GM18499 (cell line): ENCODE data around the gene TMEM221.

Source experiments
- ATAC-seq: cut with Tn5 transposase; IDR thresholded peaks from one replicate; pipeline ENCODE4 v1.9.1; 2021; ENCODE audit warnings: moderate number of reproducible peaks; ENCODE audit not compliant: insufficient read depth, unreplicated experiment

TMEM221 gene

DNA sequence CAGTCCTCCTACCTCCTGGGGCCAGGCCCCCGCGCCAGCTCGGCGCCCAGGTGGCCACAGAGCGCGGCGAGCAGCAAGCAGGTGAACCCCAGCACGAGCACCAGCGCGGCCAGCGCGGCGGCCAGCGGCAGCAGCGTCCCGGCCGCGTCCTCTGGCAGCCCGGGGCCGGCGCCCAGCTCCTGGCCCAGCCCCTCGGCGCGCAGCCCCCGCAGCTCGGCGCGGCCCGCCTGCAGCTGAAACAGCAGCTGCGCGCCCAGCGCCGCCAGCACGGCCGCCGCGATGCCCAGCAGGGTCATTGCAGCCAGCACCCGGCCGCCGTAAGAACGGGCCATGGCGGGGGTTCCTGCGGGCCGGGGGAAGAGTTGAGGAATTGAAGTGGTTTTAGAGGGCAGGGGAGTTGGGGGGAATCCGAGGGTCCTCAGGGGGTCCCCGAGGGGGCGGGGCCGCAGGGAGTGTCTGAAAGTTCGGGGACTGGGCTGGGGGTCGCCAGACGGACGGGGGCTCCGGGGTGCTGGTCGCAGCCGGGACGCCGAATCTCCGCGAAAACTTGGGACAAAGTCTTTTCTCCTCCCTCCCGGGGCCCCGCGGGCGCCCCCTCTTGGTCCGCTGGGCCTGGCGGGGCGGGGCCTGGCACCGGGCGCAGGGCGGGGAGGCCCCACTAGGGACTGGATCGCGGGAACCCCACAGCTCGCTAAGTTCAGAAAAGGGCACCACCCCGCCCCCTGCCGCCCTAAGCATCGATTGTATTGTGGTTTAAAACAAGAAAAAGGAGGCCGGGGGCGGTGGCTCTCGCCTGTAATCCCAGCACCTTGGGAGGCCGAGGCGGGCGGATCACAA lies at the start of gene TMEM221:
TMEM221 (minus strand) TSS at position 538 of the 837 bp plus-strand sequence; CDS start at position 332, 206 bp downstream.
- no peak for ATAC-seq

DNA sequence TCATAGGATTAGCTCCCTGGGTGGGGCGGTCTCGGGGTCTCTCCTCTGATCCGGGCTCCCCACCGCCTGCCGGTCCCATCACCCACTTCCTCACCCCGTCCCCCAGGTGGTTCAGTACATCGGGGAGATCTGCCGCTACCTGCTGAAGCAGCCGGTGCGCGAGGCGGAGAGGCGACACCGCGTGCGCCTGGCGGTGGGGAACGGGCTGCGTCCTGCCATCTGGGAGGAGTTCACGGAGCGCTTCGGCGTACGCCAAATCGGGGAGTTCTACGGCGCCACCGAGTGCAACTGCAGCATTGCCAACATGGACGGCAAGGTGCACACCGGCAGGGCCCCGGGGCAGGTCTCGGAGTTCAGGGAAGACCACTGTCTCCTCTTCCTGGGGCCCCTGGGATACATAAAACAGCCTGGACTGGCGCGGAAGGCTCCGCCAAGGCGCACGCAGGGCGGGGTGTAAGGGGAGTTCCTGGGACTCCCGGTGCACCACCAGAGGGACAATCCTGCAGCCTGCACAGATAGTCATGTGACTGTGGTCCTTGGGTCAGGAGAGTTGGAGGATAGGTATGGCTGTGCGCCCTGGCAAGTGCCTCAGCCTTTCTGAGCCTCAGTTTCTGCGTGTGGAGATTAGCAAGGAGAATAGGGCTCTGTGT lies 48.8 kb upstream of the TMEM221 start:
- no peak for ATAC-seq

DNA sequence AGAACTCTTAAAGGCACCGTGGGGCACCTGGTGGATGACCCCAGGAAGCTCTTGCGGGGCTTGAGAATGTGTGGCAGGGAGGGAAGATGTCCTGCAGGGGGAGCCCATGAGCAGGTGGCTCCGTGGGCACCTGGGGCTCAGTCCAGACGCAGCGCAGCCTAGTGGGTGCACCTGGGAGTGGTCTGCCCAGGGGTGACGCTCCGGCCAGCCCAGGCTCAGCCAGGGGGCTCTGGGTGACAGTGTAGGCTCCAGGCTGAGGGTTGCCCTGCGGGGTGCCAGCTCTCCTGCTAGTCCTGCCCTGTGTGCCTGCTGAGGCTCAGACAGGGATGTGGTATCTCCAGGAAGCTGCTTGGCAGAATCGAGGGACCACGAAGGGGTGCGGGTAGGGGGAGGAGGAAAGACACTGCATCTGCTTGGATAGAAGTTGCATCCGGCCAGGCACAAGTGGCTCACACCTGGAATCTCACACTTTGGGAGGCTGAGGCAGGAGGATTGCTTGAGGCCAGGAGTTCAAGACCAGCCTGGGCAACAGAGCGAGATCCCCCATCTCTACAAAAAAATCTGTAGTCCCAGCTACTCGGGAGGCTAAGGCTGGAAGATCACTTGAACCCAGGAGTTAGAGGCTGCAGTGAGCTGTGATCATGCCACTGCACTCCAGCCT lies 48.0 kb upstream of the TMEM221 start:
- ATAC-seq = no peak

DNA sequence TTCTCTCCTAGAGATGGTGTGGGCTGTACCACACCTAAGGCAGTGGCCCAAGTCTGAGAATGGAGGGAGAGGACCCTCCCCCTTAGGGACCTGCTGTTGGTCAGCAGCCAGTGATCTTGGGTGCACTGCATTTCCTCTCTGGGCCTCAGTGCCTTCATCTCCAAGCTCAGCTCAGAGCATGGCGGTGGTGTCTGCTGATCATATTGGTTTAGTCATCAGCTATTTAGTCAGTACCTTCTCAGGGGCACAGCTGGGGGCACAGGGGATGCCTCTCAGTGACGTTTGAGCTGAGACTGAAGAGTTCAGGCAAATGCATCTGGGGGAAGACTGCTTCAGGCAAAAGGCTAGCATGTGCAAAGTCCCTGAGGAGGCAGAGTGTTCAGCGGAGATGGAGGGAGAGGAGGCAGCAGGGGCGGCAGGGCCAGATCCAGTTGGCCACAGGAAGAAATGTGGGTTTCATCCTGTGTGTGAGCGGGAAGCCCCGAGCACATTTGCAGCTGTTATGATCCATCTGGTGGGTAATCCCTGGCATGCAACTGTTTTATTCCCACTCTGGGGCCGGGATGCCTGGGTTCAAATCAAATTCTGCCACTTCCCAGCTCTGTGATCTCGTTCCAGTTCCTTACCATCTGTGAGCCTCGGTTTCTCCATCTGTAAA lies 47.3 kb upstream of the TMEM221 start:
- ATAC-seq = no peak

DNA sequence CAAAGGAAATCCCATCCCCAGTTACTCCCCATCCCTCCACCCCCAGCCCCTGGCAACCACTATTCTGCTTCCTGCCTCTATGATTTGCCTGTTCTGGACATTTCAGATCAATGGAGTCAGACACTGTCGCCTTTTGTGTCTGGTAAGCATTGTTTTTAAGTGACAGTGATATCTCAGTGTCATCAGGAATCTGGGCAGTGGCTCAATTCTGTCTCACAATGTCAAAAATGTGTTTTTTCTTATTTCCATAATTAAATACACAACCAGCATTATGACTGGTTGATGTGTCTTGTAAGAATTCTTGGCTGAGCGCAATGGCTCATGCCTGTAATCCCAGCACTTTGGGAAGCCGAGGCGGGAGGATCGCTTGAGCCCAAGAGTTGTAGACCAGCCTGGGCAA lies 42.8 kb upstream of the TMEM221 start:
- ATAC-seq = no peak

DNA sequence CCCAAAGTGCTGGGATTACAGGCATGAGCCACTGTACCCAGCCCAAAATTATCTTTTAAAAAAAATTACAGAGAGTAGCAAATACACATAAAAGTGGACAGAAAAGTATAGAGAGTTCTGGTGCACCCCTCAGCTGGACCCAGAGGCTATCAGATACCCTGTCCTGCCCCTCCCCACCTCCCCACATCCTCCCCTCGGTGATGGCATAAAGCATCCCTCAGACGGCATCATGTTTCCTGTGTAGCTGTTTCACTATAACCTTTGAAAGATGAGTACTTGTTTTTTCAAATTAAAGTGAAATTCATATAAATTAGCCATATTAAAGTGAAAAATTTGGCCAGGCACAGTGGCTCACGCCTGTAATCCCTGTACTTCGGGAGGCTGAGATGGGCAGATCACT lies 41.9 kb upstream of the TMEM221 start:
- no peak for ATAC-seq

DNA sequence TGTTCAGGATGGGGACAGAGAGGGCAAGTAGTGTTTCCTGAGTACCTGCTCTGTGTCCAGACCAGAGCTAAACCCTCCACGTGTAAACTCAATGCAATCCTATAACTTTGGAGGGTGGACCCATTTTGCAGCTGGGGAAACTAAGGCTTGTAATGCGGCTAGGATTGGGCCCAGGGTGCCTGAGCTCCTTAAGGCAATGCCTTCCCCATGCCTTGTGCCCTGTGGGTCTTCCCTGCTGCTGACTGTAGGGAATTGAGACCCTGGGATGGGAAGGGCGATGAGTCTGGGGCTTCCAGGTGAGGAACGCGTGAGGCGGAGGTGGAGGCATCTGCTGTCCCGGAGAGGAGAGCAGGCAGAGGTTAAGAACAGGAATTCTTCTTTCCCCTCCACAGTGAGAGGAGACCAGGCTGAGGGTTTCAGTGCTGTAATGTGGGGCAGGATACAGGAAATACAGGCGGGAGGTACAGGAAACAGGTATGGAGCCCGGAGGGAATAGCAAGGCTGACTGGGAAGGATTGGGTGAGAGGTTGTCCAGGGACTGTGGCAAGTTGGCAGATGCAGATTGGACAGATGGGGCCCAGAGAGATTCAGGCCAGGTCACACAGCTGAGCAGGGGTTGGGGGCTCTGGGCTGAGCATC lies 41.0 kb upstream of the TMEM221 start:
- no peak for ATAC-seq

DNA sequence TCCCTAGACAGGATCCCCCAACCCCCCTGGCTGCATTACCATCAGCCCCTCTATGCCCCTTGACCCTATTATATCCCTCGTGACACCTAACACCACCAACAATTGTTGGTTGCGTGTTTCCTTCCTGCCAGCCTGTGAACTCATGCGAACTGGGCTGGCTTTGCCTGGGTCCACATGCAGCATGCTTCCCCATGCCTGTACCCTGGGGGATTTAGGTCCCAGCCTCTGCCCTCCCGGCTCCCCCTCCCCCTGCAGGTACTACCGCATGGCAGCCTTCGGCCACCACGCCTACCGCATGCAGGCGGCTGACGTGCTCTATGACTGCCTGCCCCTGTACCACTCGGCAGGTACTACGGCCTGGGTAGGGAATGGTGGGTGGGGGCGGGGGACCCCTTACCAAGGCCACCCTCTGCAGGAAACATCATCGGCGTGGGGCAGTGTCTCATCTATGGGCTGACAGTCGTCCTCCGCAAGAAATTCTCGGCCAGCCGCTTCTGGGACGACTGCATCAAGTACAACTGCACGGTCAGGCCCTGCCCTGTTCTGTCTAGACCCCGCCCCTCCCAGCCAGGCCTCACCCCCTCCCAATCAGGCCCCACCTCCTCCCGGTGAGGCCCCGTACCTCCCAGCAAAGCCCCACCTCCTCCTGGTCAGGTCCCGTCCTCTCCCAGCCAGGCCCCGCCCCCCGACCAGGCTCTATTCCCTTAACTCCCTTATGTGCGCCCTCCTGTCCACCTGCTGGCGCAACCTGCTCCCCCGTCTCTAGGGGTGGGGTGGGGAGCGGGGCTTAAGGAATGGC lies 40.3 kb upstream of the TMEM221 start:
- no peak for ATAC-seq

DNA sequence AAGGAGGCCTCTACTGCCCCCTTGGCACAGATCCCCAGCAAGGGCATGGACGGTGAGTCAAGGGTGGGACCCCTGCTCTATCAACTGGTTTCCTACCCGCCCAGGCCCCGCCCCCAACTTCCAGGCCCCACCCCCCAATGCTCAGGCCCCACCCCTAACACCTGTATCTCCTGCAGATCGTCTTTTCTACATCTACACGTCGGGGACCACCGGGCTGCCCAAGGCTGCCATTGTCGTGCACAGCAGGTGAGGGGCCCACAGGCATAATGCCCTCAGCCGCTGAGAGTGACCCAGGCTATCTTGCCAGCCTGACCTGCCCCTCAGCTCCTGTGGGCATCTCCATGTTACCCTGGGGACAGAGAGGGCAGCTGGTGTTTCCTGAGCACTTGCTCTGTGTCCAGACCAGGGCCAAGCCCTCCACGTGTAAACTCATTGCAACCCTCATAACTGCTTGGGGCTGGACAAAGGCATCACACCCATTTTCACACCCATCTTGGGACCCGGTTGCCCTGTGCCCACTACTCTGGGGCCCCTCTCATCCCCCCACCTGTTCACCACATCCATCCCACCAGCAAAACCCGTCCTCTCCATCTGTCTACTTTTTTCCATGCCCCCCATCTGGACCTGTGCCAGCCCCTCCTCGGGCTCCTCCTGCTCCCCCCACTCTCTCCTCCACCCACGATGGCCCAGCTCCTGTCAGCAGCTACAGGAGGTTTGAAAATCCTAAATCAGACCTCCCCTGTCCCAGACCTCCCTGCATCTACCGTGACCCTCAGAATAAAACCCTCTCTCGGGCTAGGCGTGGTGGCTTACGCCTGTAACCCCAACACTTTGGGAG lies 39.0 kb upstream of the TMEM221 start:
- ATAC-seq = no peak

DNA sequence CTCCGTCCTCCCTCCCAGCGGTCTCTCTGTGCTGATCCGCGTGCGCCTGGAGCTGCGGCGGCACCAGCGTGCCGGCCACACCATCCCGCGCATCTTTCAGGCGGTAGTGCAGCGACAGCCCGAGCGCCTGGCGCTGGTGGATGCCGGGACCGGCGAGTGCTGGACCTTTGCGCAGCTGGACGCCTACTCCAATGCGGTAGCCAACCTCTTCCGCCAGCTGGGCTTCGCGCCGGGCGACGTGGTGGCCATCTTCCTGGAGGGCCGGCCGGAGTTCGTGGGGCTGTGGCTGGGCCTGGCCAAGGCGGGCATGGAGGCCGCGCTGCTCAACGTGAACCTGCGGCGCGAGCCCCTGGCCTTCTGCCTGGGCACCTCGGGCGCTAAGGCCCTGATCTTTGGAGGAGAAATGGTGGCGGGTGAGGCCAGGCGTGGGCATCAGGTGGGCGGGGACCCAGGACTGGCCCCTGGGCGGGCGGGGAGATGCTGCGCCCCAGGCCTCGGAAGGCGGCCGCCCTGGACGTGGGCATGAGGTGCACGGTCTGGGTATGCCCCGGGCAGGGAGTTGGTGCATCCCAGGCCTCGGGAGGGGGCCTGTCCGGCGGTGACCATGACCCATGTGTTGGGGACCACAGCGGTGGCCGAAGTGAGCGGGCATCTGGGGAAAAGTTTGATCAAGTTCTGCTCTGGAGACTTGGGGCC lies 38.2 kb upstream of the TMEM221 start:
- ATAC-seq = no peak

DNA sequence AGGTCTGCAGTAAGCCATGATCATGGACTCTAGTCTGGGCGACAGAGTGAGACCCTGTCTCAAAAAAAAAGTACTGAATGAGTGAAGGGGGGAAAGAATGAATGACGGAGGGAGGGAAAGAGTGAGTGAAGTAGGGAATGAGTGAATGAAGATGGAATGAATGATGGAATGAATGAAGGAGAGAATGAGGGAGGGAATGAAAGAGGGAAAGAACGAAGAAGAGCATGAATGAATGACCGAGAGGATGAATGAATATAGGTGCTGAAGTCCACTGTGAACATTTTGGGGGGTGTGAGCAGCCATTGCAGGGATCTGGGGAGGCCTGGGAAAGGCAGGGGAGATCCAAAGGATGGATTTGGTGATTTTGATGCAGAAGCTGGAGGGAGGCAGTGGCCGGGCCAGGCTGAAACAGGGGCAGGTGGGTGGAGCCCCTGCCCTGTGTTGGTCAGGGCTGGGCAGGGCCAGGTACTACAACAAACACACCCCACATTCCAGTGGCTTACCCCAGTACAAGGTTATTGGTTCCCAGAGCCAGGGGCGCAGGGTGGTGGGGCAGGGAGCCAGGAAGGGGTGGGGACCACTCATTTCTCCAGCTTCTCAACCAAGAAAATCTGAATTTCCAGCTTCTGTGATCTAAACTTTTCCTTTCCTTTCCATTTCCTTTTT lies 36.2 kb upstream of the TMEM221 start:
- ATAC-seq = no peak

DNA sequence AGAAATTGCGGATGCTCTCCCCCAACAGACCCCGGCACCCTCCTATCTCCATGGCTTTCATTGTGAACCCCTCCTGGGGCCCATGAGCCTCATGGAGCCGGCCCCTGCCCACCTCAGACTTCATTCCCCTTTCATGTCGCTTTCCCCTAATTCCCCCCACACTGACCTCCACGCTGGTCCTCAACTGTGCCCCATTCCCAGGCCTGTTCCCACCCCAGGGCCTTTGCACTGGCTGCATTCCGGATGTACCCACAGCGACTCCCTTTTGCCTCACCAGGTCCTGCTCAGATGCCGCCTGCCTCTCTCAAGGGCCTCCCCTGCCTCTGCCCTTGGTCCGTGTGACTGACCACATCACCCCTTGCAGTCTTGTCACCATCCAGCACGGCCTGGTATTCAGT lies 35.1 kb upstream of the TMEM221 start:
- no peak for ATAC-seq

DNA sequence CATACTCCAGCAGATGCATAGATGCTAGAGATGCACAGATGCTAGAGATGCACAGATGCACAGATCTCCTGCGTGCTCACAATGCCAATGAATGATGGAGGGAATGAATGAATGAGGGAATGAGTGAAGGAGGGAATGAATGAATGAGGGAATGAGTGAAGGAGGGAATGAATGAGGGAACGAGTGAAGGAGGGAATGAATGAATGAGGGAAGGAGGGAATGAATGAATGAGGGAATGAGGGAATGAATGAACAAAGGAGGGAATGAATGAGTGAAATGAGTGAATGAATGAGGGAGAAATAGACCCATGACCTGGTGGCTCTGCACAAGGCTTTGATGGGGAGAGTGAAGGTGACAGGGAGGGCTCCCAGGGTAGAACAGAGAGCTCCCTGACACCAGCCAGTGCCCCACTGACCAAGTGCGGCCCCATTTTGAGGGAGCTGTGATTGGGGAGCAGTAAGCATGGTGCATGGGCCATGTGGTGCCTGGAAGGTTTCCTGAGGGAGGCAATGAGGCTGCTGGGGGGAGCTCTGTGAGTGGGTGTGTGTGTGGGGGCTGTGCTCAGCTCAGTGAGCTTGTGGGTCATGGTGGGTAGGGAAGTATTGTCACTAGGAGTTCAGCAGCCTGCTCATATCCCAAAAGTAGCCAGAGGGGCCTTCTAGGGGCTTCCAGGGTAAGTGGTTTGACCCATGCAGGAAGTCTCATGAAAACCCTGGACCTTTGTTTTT lies 34.6 kb upstream of the TMEM221 start:
- no peak for ATAC-seq

DNA sequence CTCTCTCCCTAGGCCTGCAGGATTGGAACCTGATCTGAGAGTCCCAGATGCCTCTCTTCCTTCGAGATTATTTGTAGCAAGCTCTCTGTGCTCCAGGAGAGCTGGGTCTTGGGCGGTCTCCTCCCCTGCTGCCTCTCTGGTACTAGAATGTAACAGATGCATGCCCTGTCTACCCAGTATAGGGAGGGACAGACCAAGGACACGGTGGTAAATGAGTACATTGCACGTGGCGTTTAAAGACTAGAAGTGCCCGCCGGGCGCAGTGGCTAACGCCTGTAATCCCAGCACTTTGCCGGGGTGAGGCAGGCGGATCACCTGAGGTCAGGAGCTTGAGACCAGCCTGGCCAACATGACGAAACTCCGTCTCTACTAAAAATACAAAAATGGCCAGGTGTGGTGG lies 33.5 kb upstream of the TMEM221 start:
- no peak for ATAC-seq

DNA sequence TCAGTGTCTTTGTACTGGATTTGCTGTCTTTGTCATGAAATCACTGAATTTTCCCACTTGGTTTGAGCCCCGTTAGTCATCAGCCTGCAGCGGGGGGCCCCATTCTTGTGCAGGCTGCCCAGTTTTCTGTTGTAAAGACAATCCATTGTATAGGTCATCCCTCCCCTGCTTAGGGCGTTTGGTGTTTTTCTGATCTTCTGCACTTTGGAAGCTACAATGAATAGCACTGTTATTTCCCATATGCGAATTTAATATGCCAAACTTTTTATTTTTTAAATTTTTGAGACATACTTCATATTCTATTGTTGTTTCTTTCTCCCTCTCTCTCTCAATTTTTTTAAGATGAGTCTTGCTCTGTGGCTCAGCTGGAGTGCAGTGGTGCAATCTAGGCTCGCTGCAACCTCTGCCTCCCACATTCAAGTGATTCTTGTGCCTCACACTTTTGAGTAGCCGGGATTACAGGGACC lies 30.9 kb upstream of the TMEM221 start:
- ATAC-seq = no peak

DNA sequence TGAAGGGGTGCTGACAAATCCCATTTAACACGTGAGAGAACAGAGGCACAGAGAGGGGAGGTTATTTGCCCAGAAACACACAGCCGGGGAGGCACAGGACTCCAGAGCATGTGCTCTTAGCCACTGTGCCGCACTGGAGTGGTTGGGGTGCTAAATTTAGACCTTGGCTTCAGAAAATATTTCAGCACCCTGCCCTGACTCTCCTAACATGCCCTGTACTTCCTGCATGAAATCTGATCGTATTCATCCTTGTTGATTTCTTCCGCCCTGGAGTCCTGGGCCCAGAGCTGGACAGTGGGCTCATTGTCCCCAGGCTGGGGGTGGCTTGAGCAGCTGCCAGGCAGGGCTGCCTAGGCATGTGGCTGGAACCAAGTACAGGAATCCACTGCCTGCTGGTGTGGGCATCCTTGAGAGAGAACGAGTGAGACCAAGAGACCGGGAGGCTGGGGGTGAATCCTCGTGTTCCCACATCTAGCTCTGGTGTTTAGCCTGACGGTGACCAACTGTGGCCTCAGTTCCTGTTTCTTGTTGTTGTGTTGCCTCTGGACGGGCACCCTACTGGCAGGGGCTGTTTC lies 27.2 kb upstream of the TMEM221 start:
- ATAC-seq = no peak
